ENCODE results near the gene GPD1L.

The GPD1L gene

GRCh38 chr3:32137870-32138269 is 31.4 kb downstream of the GPD1L start:
- no peak for DNase-seq (ENCODE audit: low spot score)

GRCh38 chr3:32138545-32139104 is 32.2 kb downstream of the GPD1L start:
- no peak for DNase-seq (ENCODE audit: low spot score)

GRCh38 chr3:32140943-32141342 is 34.5 kb downstream of the GPD1L start:
- DNase-seq (ENCODE audit: low spot score): no peak

- peak; percentile 78 for DNase-seq (ENCODE audit: low spot score)
Measured at GRCh38 chr3:32143849-32144757, 37.7 kb downstream of the GPD1L start.

- DNase-seq (ENCODE audit: low spot score): no peak
Measured at GRCh38 chr3:32146746-32147211, 40.4 kb downstream of the GPD1L start.

- no peak for DNase-seq (ENCODE audit: low spot score)
Measured at GRCh38 chr3:32147509-32147908, 41.1 kb downstream of the GPD1L start.

GRCh38 chr3:32147933-32148332 is 41.5 kb downstream of the GPD1L start:
- no peak for DNase-seq (ENCODE audit: low spot score)

GRCh38 chr3:32148351-32148750 is 41.9 kb downstream of the GPD1L start:
- no peak for DNase-seq (ENCODE audit: low spot score)

GRCh38 chr3:32153414-32154204 is 47.2 kb downstream of the GPD1L start:
- no peak for DNase-seq (ENCODE audit: low spot score)

GRCh38 chr3:32154205-32154579 is 47.8 kb downstream of the GPD1L start:
- peak; percentile 62 for DNase-seq (ENCODE audit: low spot score)

- DNase-seq (ENCODE audit: low spot score): no peak
Measured at GRCh38 chr3:32155117-32155516, 48.7 kb downstream of the GPD1L start.

- no peak for DNase-seq (ENCODE audit: low spot score)
Measured at GRCh38 chr3:32157600-32158264, 51.3 kb downstream of the GPD1L start.

- no peak for DNase-seq (ENCODE audit: low spot score)
Measured at GRCh38 chr3:32160706-32161214, 54.3 kb downstream of the GPD1L start.

- DNase-seq (ENCODE audit: low spot score): no peak
Measured at GRCh38 chr3:32165442-32165841, 59.0 kb downstream of the GPD1L start.

- no peak for DNase-seq (ENCODE audit: low spot score)
Measured at GRCh38 chr3:32166654-32167053, 60.2 kb downstream of the GPD1L start.

GRCh38 chr3:32172420-32172819 is 66.0 kb downstream of the GPD1L start:
- no peak for DNase-seq (ENCODE audit: low spot score)

- peak; percentile 73 for DNase-seq (ENCODE audit: low spot score)
Measured at GRCh38 chr3:32175607-32176197, 69.3 kb downstream of the GPD1L start.

- peak; percentile 58 for DNase-seq (ENCODE audit: low spot score)
Measured at GRCh38 chr3:32176989-32177701, 70.7 kb downstream of the GPD1L start.

GRCh38 chr3:32177702-32178198 is 71.3 kb downstream of the GPD1L start:
- peak; percentile 72 for DNase-seq (ENCODE audit: low spot score)

GRCh38 chr3:32180141-32180784 is 73.8 kb downstream of the GPD1L start:
- DNase-seq (ENCODE audit: low spot score): no peak

Measured in iPS-NIHi11 (cell line).